Measurements from ENCODE around the gene ATXN1.

Gene ATXN1

GRCh38 chr6:16756660-16757255, 4.5 kb downstream of the ATXN1 start:
- Histone ChIP-seq H2AFZ (no peak overlapping the region), H3K4me3 (ENCODE audit: low read depth, low read length) (no peak overlapping the region), H3K27me3 (ENCODE audit: control insufficient read depth, insufficient read depth, low read length) (no peaks in the 10 kb centered on the region), H3K9me3 (ENCODE audit: control insufficient read depth, low read length) (no peaks in the 10 kb centered on the region), H3K27ac (no peak overlapping the region), H3K4me1 (peaks cover 7% of the 10 kb centered on the region), H3K36me3 (ENCODE audit: control insufficient read depth, insufficient read depth, low read length) (no peaks in the 10 kb centered on the region), H3K9ac (no peak overlapping the region), H3K4me2 (ENCODE audit: low read length) (no peak overlapping the region), H3K79me2 (peaks cover 4% of the 10 kb centered on the region)
- TF ChIP-seq CTCF (IDR thresholded peaks at IDR 0.05) = no peak

GRCh38 chr6:16755544-16755943, 5.7 kb downstream of the ATXN1 start:
- Histone ChIP-seq H3K9ac (no peak overlapping the region), H3K4me1 (peaks cover 7% of the 10 kb centered on the region), H3K36me3 (ENCODE audit: control insufficient read depth, insufficient read depth, low read length) (no peaks in the 10 kb centered on the region), H3K27ac (no peak overlapping the region), H2AFZ (no peak overlapping the region), H3K4me2 (ENCODE audit: low read length) (no peak overlapping the region), H3K27me3 (ENCODE audit: control insufficient read depth, insufficient read depth, low read length) (no peaks in the 10 kb centered on the region), H3K4me3 (ENCODE audit: low read depth, low read length) (no peak overlapping the region), H3K9me3 (ENCODE audit: control insufficient read depth, low read length) (no peaks in the 10 kb centered on the region), H3K79me2 (peaks cover 4% of the 10 kb centered on the region)
- no peak for TF ChIP-seq CTCF (IDR thresholded peaks at IDR 0.05)

GRCh38 chr6:16754876-16755275, 6.4 kb downstream of the ATXN1 start:
- no peaks in the 10 kb centered on the region for H3K36me3 ChIP-seq (ENCODE audit: control insufficient read depth, insufficient read depth, low read length)
- H3K4me1 ChIP-seq = peaks cover 7% of the 10 kb centered on the region
- no peak overlapping the region for H3K4me3 ChIP-seq (ENCODE audit: low read depth, low read length)
- H2AFZ ChIP-seq = no peak overlapping the region
- H3K9me3 ChIP-seq (ENCODE audit: control insufficient read depth, low read length) = no peaks in the 10 kb centered on the region
- no peaks in the 10 kb centered on the region for H3K27me3 ChIP-seq (ENCODE audit: control insufficient read depth, insufficient read depth, low read length)
- no peak overlapping the region for H3K9ac ChIP-seq
- H3K27ac ChIP-seq = no peak overlapping the region
- peaks cover 4% of the 10 kb centered on the region for H3K79me2 ChIP-seq
- TF ChIP-seq CTCF (IDR thresholded peaks at IDR 0.05) = no peak
- no peak overlapping the region for H3K4me2 ChIP-seq (ENCODE audit: low read length)

- Histone ChIP-seq H3K79me2 (peaks cover 4% of the 10 kb centered on the region), H3K9me3 (ENCODE audit: control insufficient read depth, low read length) (no peaks in the 10 kb centered on the region), H3K27me3 (ENCODE audit: control insufficient read depth, insufficient read depth, low read length) (no peaks in the 10 kb centered on the region), H3K27ac (no peak overlapping the region), H3K4me2 (ENCODE audit: low read length) (no peak overlapping the region), H3K4me1 (peaks cover 7% of the 10 kb centered on the region), H3K4me3 (ENCODE audit: low read depth, low read length) (no peak overlapping the region), H3K9ac (no peak overlapping the region), H2AFZ (no peak overlapping the region), H3K36me3 (ENCODE audit: control insufficient read depth, insufficient read depth, low read length) (no peaks in the 10 kb centered on the region)
- no peak for TF ChIP-seq CTCF (IDR thresholded peaks at IDR 0.05)
These were observed 7.0 kb downstream of the ATXN1 start for GRCh38 chr6:16754274-16754673.

GRCh38 chr6:16753341-16753740, 7.9 kb downstream of the ATXN1 start:
- Histone ChIP-seq H3K9me3 (ENCODE audit: control insufficient read depth, low read length) (no peaks in the 10 kb centered on the region), H2AFZ (no peak overlapping the region), H3K9ac (no peak overlapping the region), H3K27me3 (ENCODE audit: control insufficient read depth, insufficient read depth, low read length) (no peaks in the 10 kb centered on the region), H3K27ac (no peak overlapping the region), H3K79me2 (peaks cover 4% of the 10 kb centered on the region), H3K36me3 (ENCODE audit: control insufficient read depth, insufficient read depth, low read length) (no peaks in the 10 kb centered on the region), H3K4me1 (peaks cover 3% of the 10 kb centered on the region), H3K4me2 (ENCODE audit: low read length) (no peak overlapping the region), H3K4me3 (ENCODE audit: low read depth, low read length) (no peak overlapping the region)
- TF ChIP-seq CTCF (IDR thresholded peaks at IDR 0.05) = no peak
